ENCODE data around the gene GNA12. TPM values are rescaled to one million over a fixed set of nuclear protein-coding genes. Genes with fewer than 3 reads are reported as not detected.

Gene GNA12
- total and polyA plus RNA-seq, 9 of the 15 experiments (the other 6 are each of a cell fraction or from before 2014, with no cell fraction given) = 0.65 to 32.7 (median 9.6) TPM

GRCh38 chr7:2863461-2864066 is 19.5 kb upstream of the GNA12 start (continued):
- TF ChIP-seq ZNF655 (CRISPR knock-in tag; IDR thresholded peaks at IDR 0.05) (no peak), NONO (IDR thresholded peaks at IDR 0.05; ENCODE audit: low read depth in 2 of 2, low read length in 1 of 2) (no peak), HMBOX1 (IDR thresholded peaks at IDR 0.05) (no peak), FOXA1 (IDR thresholded peaks at IDR 0.05; ENCODE audit: borderline replicate concordance) (no peak), SIX5 (IDR thresholded peaks at IDR 0.05; ENCODE audit: borderline replicate concordance in 1 of 2, insufficient read depth in 1 of 2, low read depth in 1 of 2, low read length in 2 of 2) (no peak), TFE3 (CRISPR knock-in tag; IDR thresholded peaks at IDR 0.05) (no peak), PURB (CRISPR knock-in tag; IDR thresholded peaks at IDR 0.05; ENCODE audit: low read depth) (no peak), TRIM24 (IDR thresholded peaks at IDR 0.05) (0 out of 4 replicates have a peak, but pooled peaks of 1 of the 2 experiments have one; percentile 44), NELFE (IDR thresholded peaks at IDR 0.05; ENCODE audit: insufficient read depth, insufficient read length) (no peak), NFYB (IDR thresholded peaks at IDR 0.05; ENCODE audit: extremely low read depth, insufficient read length) (no peak), C11orf30 (IDR thresholded peaks at IDR 0.05; ENCODE audit: low read depth) (no peak), ZZZ3 (IDR thresholded peaks at IDR 0.05) (no peak), MIER1 (IDR thresholded peaks at IDR 0.05; ENCODE audit: low read depth) (no peak), TAF9B (IDR thresholded peaks at IDR 0.05; ENCODE audit: partially characterized antibody) (no peak), RBFOX2 (IDR thresholded peaks at IDR 0.05; ENCODE audit: low read depth, low read length) (peak; percentile 72)
- TF ChIP-seq, protein P1, sequence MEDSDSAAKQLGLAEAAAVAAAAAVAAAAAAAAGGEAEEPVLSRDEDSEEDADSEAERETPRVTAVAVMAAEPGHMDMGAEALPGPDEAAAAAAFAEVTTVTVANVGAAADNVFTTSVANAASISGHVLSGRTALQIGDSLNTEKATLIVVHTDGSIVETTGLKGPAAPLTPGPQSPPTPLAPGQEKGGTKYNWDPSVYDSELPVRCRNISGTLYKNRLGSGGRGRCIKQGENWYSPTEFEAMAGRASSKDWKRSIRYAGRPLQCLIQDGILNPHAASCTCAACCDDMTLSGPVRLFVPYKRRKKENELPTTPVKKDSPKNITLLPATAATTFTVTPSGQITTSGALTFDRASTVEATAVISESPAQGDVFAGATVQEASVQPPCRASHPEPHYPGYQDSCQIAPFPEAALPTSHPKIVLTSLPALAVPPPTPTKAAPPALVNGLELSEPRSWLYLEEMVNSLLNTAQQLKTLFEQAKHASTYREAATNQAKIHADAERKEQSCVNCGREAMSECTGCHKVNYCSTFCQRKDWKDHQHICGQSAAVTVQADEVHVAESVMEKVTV (CRISPR knock-in tag; IDR thresholded peaks at IDR 0.05) = no peak
- TF ChIP-seq, protein P2, sequence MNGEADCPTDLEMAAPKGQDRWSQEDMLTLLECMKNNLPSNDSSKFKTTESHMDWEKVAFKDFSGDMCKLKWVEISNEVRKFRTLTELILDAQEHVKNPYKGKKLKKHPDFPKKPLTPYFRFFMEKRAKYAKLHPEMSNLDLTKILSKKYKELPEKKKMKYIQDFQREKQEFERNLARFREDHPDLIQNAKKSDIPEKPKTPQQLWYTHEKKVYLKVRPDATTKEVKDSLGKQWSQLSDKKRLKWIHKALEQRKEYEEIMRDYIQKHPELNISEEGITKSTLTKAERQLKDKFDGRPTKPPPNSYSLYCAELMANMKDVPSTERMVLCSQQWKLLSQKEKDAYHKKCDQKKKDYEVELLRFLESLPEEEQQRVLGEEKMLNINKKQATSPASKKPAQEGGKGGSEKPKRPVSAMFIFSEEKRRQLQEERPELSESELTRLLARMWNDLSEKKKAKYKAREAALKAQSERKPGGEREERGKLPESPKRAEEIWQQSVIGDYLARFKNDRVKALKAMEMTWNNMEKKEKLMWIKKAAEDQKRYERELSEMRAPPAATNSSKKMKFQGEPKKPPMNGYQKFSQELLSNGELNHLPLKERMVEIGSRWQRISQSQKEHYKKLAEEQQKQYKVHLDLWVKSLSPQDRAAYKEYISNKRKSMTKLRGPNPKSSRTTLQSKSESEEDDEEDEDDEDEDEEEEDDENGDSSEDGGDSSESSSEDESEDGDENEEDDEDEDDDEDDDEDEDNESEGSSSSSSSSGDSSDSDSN (IDR thresholded peaks at IDR 0.05; ENCODE audit: borderline replicate concordance in 1 of 2, low read depth in 2 of 2, low read length in 2 of 2) = peak; percentile 34 to 61; a peak in 1 of 4 replicates
- TF ChIP-seq, protein P3, sequence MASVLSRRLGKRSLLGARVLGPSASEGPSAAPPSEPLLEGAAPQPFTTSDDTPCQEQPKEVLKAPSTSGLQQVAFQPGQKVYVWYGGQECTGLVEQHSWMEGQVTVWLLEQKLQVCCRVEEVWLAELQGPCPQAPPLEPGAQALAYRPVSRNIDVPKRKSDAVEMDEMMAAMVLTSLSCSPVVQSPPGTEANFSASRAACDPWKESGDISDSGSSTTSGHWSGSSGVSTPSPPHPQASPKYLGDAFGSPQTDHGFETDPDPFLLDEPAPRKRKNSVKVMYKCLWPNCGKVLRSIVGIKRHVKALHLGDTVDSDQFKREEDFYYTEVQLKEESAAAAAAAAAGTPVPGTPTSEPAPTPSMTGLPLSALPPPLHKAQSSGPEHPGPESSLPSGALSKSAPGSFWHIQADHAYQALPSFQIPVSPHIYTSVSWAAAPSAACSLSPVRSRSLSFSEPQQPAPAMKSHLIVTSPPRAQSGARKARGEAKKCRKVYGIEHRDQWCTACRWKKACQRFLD (CRISPR knock-in tag; IDR thresholded peaks at IDR 0.05) = peak; percentile 59; the same call in 1 of the 2 replicates

Measured in K562 (cell line).